Vagina (tissue), 2 donors: ENCODE measurements around the gene DIAPH2.

Experiments used
- POLR2A ChIP-seq, 2 donors: fragments of 450-650 bp; IDR thresholded peaks; one replicate each; pipeline ENCODE4 v1.6.1; 2017; ENCODE audit warnings: antibody characterized with exemption in 2 of 2, mild to moderate bottlenecking in 2 of 2, moderate library complexity in 2 of 2
- TF ChIP-seq, protein P1 (sequence below), 3 experiments: fragments of 450-650 bp in 2 of 3; fragments of 200-600 bp in 1 of 3; sonication (generic) in 1 of 3; IDR thresholded peaks; one replicate each; pipeline ENCODE4 v1.5.1; 2017 to 2019; ENCODE audit warnings: antibody characterized with exemption in 3 of 3, mild to moderate bottlenecking in 2 of 3, moderate library complexity in 2 of 3

- TF ChIP-seq, protein P1, sequence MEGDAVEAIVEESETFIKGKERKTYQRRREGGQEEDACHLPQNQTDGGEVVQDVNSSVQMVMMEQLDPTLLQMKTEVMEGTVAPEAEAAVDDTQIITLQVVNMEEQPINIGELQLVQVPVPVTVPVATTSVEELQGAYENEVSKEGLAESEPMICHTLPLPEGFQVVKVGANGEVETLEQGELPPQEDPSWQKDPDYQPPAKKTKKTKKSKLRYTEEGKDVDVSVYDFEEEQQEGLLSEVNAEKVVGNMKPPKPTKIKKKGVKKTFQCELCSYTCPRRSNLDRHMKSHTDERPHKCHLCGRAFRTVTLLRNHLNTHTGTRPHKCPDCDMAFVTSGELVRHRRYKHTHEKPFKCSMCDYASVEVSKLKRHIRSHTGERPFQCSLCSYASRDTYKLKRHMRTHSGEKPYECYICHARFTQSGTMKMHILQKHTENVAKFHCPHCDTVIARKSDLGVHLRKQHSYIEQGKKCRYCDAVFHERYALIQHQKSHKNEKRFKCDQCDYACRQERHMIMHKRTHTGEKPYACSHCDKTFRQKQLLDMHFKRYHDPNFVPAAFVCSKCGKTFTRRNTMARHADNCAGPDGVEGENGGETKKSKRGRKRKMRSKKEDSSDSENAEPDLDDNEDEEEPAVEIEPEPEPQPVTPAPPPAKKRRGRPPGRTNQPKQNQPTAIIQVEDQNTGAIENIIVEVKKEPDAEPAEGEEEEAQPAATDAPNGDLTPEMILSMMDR (IDR thresholded peaks at IDR 0.05), result no peak
- TF ChIP-seq POLR2A (IDR thresholded peaks at IDR 0.05), result no peak
Measured at GRCh38 chrX:96906741-96907140, 222.1 kb downstream of the DIAPH2 start.
